H9 (cell line): Measurements from ENCODE around the gene GSX1. TPM values are rescaled to one million over a fixed set of nuclear protein-coding genes. Genes with fewer than 3 reads are reported as not detected.

Experiments
- DNase-seq: peaks from one replicate; pipeline ENCODE4 v3.0.0-alpha.2; 2017
- H2AFZ ChIP-seq: one replicate; pipeline ENCODE4 v1.6.1; 2013; ENCODE audit warnings: mild to moderate bottlenecking, low read length, control low read depth, moderate library complexity
- H2AK5ac ChIP-seq: 2 replicates; pipeline ENCODE4 v1.6.1; 2013; ENCODE audit warnings: low read length, control low read depth, mixed read lengths; ENCODE audit not compliant: insufficient read length
- H2BK120ac ChIP-seq: one replicate; pipeline ENCODE4 v1.6.1; 2013; ENCODE audit warnings: low read depth, mild to moderate bottlenecking, low read length, control low read depth, inconsistent platforms; ENCODE audit not compliant: poor library complexity, severe bottlenecking
- H2BK12ac ChIP-seq: 2 replicates; pipeline ENCODE4 v1.6.1; 2013; ENCODE audit warnings: low read length, control low read depth, mixed read lengths, low read depth; ENCODE audit not compliant: insufficient read length
- H2BK15ac ChIP-seq: 2 replicates; pipeline ENCODE4 v1.6.1; 2013; ENCODE audit warnings: low read depth, low read length, control low read depth
- H2BK20ac ChIP-seq: one replicate; pipeline ENCODE4 v1.6.1; 2013; ENCODE audit warnings: low read depth, mild to moderate bottlenecking, low read length, control low read depth, inconsistent platforms; ENCODE audit not compliant: poor library complexity, severe bottlenecking
- H2BK5ac ChIP-seq: 2 replicates; pipeline ENCODE4 v1.6.1; 2013; ENCODE audit warnings: low read length, control low read depth, mixed read lengths; ENCODE audit not compliant: insufficient read length
- H3K14ac ChIP-seq: 2 replicates; pipeline ENCODE4 v1.6.1; 2013; ENCODE audit warnings: low read length, control low read depth; ENCODE audit not compliant: insufficient read depth
- H3K18ac ChIP-seq: 2 replicates; pipeline ENCODE4 v1.6.1; 2013; ENCODE audit warnings: low read depth, mild to moderate bottlenecking, mixed read lengths, low read length, control low read depth; ENCODE audit not compliant: insufficient read length
- H3K23ac ChIP-seq: 2 replicates; pipeline ENCODE4 v1.6.1; 2013; ENCODE audit warnings: low read length, control low read depth, mixed read lengths, low read depth; ENCODE audit not compliant: insufficient read length
- H3K23me2 ChIP-seq: 2 replicates; pipeline ENCODE4 v1.6.1; 2013; ENCODE audit warnings: low read depth, mild to moderate bottlenecking, mixed read lengths, low read length, control low read depth; ENCODE audit not compliant: insufficient read length, poor library complexity, severe bottlenecking
- H3K27ac ChIP-seq: 2 replicates; pipeline ENCODE4 v1.5.1; 2013; ENCODE audit warnings: low read length, control low read depth, mixed read lengths, low read depth; ENCODE audit not compliant: insufficient read length
- H3K27me3 ChIP-seq: 2 replicates; pipeline ENCODE4 v1.6.1; 2013; ENCODE audit warnings: low read length, control low read depth, inconsistent platforms; ENCODE audit not compliant: insufficient read depth
- H3K4ac ChIP-seq: 2 replicates; pipeline ENCODE4 v1.6.1; 2013; ENCODE audit warnings: low read depth, mild to moderate bottlenecking, control low read depth, inconsistent platforms, low read length, moderate library complexity
- H3K4me1 ChIP-seq: 2 replicates; pipeline ENCODE4 v1.6.1; 2013; ENCODE audit warnings: low read length, control low read depth, inconsistent platforms; ENCODE audit not compliant: insufficient read depth
- H3K4me2 ChIP-seq: 2 replicates; pipeline ENCODE4 v1.6.1; 2013; ENCODE audit warnings: low read length, control low read depth, mixed read lengths; ENCODE audit not compliant: insufficient read length, insufficient read depth
- H3K56ac ChIP-seq: 2 replicates; pipeline ENCODE4 v1.6.1; 2013; ENCODE audit warnings: low read depth, mild to moderate bottlenecking, mixed read lengths, low read length, control low read depth; ENCODE audit not compliant: insufficient read length
- H3K79me1 ChIP-seq: 2 replicates; pipeline ENCODE4 v1.6.1; 2013; ENCODE audit warnings: low read depth, mild to moderate bottlenecking, moderate library complexity, low read length, control low read depth, inconsistent platforms; ENCODE audit not compliant: insufficient read depth, poor library complexity, severe bottlenecking
- H3K79me2 ChIP-seq: 2 replicates; pipeline ENCODE4 v1.6.1; 2013; ENCODE audit warnings: low read length, control low read depth, inconsistent platforms; ENCODE audit not compliant: insufficient read depth
- H3K9ac ChIP-seq: 2 replicates; pipeline ENCODE4 v1.6.1; 2013; ENCODE audit warnings: low read length, control low read depth, mixed read lengths; ENCODE audit not compliant: insufficient read length; ENCODE audit errors: extremely low read depth
- H3K9me3 ChIP-seq: one replicate; pipeline ENCODE4 v1.6.1; 2013; ENCODE audit warnings: low read depth, low read length, inconsistent platforms; ENCODE audit not compliant: control insufficient read depth
- H3T11ph ChIP-seq: one replicate; pipeline ENCODE4 v1.6.1; 2013; ENCODE audit warnings: mild to moderate bottlenecking, low read length, control low read depth, inconsistent platforms
- H4K20me1 ChIP-seq: one replicate; pipeline ENCODE4 v1.6.1; 2013; ENCODE audit not compliant: control insufficient read depth, insufficient read length, insufficient read depth
- H4K5ac ChIP-seq: 2 replicates; pipeline ENCODE4 v1.6.1; 2013; ENCODE audit warnings: low read depth, mild to moderate bottlenecking, mixed read lengths, low read length, control low read depth; ENCODE audit not compliant: insufficient read length
- H4K8ac ChIP-seq: replicated peaks from 2 replicates; pipeline ENCODE4 v1.6.1; 2013; ENCODE audit warnings: low read length, control low read depth, mixed read lengths, low read depth; ENCODE audit not compliant: insufficient read length
- H4K91ac ChIP-seq: 2 replicates; pipeline ENCODE4 v1.6.1; 2013; ENCODE audit warnings: low read depth, mild to moderate bottlenecking, moderate library complexity, mixed read lengths, low read length, control low read depth; ENCODE audit not compliant: insufficient read length
- H3K27ac Mint-ChIP-seq, 3 experiments: 2 replicates in 2 of 3; 3 replicates in 1 of 3; pipeline ENCODE4 v1.8.0; 2020 to 2021; ENCODE audit warnings: mixed read lengths in 3 of 3, mild to moderate bottlenecking in 1 of 3, moderate library complexity in 1 of 3
- H3K27me3 Mint-ChIP-seq: 2 replicates; pipeline ENCODE4 v1.8.0; 2021; ENCODE audit warnings: low read depth, mild to moderate bottlenecking, moderate library complexity, mixed read lengths
- H3K36me3 Mint-ChIP-seq, 3 experiments: 2 replicates in 2 of 3; 3 replicates in 1 of 3; pipeline ENCODE4 v1.8.0; 2020 to 2021; ENCODE audit warnings: low read depth in 3 of 3, mixed read lengths in 3 of 3; ENCODE audit not compliant: insufficient read depth in 1 of 3
- H3K4me1 Mint-ChIP-seq, 2 experiments: 2 replicates each; pipeline ENCODE4 v1.8.0; 2020; ENCODE audit warnings: mixed read lengths in 2 of 2
- H3K4me3 Mint-ChIP-seq, 2 experiments: 2 replicates in 1 of 2; 3 replicates in 1 of 2; pipeline ENCODE4 v1.8.0; 2020 to 2021; ENCODE audit warnings: mild to moderate bottlenecking in 2 of 2, mixed read lengths in 2 of 2, moderate library complexity in 1 of 2
- H3K9me3 Mint-ChIP-seq, 2 experiments: 2 replicates in 1 of 2; 3 replicates in 1 of 2; pipeline ENCODE4 v1.8.0; 2020; ENCODE audit warnings: mild to moderate bottlenecking in 2 of 2, mixed read lengths in 2 of 2, moderate library complexity in 1 of 2
- WGBS: extraction: QIAGEN DNeasy Blood & Tissue Kit; methylation state at CpG from one replicate; pipeline ENCODE4 v1.1.7; 2013; ENCODE audit warnings: missing lambda C conversion rate, low lambda C conversion rate, mixed read lengths; ENCODE audit not compliant: insufficient read length; ENCODE audit errors: extremely low coverage; 5-methylcytosine and 5-hydroxymethylcytosine counted together
- total RNA-seq: library from RNA; stranded (reverse); gene quantifications from 2 replicates; pipeline ENCODE4 v1.2.1, GENCODE V29; 2021
- TF ChIP-seq, protein P1 (sequence below): fragments of 200-600 bp; sonication (generic); conservative IDR thresholded peaks from 3 replicates; pipeline ENCODE4 v1.8.0; 2021; ENCODE audit warnings: antibody characterized with exemption, mild to moderate bottlenecking

Gene GSX1
- total RNA-seq, 1 experiment from 2014 or later: not detected

DNA sequence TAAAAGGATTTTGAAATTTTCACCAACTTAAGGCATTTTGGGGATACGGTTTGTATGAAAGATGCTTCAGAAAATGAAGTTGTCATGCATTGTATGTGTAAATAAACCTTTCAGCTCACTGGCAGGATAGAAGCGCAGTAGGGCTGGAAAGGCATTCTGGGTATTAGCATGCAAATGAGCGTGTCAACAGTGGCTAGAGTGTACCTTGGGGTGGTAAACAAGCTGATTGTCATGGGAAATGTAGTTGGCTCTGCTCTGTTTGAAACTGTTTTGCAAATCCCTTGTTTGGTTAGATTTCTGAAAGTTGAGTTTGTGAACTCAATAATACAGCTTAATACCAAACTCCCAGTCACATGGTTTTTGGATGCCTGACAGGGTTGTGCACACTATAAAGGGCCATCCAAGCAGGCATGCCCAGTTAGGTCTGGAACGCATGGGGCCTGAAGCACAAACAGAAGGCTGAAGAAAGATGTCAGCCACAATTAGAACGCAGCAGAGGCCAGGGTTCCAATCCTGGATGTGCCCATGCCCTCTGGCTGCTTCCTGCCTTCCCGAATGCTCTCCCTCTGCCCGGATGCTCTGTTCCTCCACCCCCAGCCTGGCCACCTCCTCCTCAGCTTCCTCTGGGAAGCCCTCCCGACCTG, 14.6 kb downstream of the GSX1 start:
- peaks cover 91% of the 10 kb centered on the region for H3K27me3 Mint-ChIP-seq

More for the DNA sequence above, 14.6 kb downstream of the GSX1 start:
- Histone ChIP-seq H3K18ac (no peak overlapping the region), H3K79me1 (no peaks in the 10 kb centered on the region), H3K4ac (no peak overlapping the region), H3K23me2 (no peaks in the 10 kb centered on the region), H3K56ac (no peak overlapping the region), H3K27ac (no peak overlapping the region), H2BK120ac (no peak overlapping the region), H3K9ac (no peak overlapping the region), H2BK5ac (no peak overlapping the region), H3K23ac (no peak overlapping the region), H2AK5ac (no peak overlapping the region), H3K9me3 (no peaks in the 10 kb centered on the region), H3K4me2 (peak overlapping the region; percentile 9), H4K91ac (no peak overlapping the region), H3T11ph (no peak overlapping the region), H3K79me2 (no peaks in the 10 kb centered on the region), H4K20me1 (no peaks in the 10 kb centered on the region), H2AFZ (no peak overlapping the region), H4K8ac (no peak overlapping the region), H2BK12ac (peak overlapping the region; percentile 5), H3K27me3 (peaks cover 11% of the 10 kb centered on the region; the same call in 1 of the 2 replicates), H4K5ac (no peak overlapping the region), H3K4me1 (peaks cover 9% of the 10 kb centered on the region; the same call in 1 of the 2 replicates), H2BK15ac (no peak overlapping the region), H2BK20ac (no peak overlapping the region), H3K14ac (peak overlapping the region; percentile 33; the same call in 1 of the 2 replicates)
- no peaks in the 10 kb centered on the region for H3K9me3 Mint-ChIP-seq
- WGBS: no CpG with 5 or more reads among the region's 8 CpGs
- peak; percentile 58 for DNase-seq
- H3K36me3 Mint-ChIP-seq: no peaks in the 10 kb centered on the region
- TF ChIP-seq, protein P1, sequence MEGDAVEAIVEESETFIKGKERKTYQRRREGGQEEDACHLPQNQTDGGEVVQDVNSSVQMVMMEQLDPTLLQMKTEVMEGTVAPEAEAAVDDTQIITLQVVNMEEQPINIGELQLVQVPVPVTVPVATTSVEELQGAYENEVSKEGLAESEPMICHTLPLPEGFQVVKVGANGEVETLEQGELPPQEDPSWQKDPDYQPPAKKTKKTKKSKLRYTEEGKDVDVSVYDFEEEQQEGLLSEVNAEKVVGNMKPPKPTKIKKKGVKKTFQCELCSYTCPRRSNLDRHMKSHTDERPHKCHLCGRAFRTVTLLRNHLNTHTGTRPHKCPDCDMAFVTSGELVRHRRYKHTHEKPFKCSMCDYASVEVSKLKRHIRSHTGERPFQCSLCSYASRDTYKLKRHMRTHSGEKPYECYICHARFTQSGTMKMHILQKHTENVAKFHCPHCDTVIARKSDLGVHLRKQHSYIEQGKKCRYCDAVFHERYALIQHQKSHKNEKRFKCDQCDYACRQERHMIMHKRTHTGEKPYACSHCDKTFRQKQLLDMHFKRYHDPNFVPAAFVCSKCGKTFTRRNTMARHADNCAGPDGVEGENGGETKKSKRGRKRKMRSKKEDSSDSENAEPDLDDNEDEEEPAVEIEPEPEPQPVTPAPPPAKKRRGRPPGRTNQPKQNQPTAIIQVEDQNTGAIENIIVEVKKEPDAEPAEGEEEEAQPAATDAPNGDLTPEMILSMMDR: no peak
- H3K4me3 Mint-ChIP-seq: peak overlapping the region; percentile 9 to 36; a peak in 2 of 5 replicates
- H3K27ac Mint-ChIP-seq: peak overlapping the region in 2 of 3 experiments; percentile 74 to 95; a peak in 4 of 7 replicates
- peaks cover 44 to 46% of the 10 kb centered on the region in 2 experiments for H3K4me1 Mint-ChIP-seq
